HepG2 (cell line): ENCODE data around the gene TTC28. TPM values are rescaled to one million over a fixed set of nuclear protein-coding genes. Genes with fewer than 3 reads are reported as not detected.

Experiments used
- ATAC-seq: fragments of 200-7000 bp; cut with Tn5 transposase; 3 replicates; pipeline ENCODE4 v1.9.1; 2020; ENCODE audit warnings: mild to moderate bottlenecking, moderate library complexity
- BruUV-seq: library from RNA; stranded (reverse); fragments of 400-500 nt; replicated peaks from 2 replicates; lab custom pipeline; 2021; lab: Mats Ljungman, UMichigan
- CTCF ChIA-PET: fragments of 300-600 bp; formaldehyde crosslinking; extraction: SDS; loops from one replicate; lab custom pipeline; 2021; ENCODE audit warnings: low total read pairs, inconsistent platforms, low intra/inter-chr PET ratio; lab: Yijun Ruan, JAX
- POLR2A ChIA-PET: fragments of 350-600 bp; sonication (Branson Sonifier 250); formaldehyde crosslinking; loops from one replicate; lab custom pipeline; 2020; ENCODE audit warnings: antibody characterized with exemption, inconsistent platforms; lab: Yijun Ruan, JAX
- DNase-seq: peaks from one replicate; pipeline ENCODE4 v3.0.0-alpha.2; 2015; ENCODE audit warnings: low spot score
- FAIRE-seq: peaks from 3 replicates; lab custom pipeline; 2011; peaks lifted over from hg19 to GRCh38; lab: Jason Lieb, UNC
- H2AFZ ChIP-seq: one replicate; pipeline ENCODE4 v1.6.1; 2011; ENCODE audit warnings: low read length, inconsistent platforms
- H3K27ac ChIP-seq: fragments of 300-600 bp; 3 replicates; pipeline ENCODE4 v1.8.0; 2011; ENCODE audit warnings: mixed run types, mild to moderate bottlenecking, mixed read lengths, low read length, inconsistent platforms; ENCODE audit not compliant: insufficient read depth; ENCODE audit errors: extremely low read length
- H3K27me3 ChIP-seq, 2 experiments: fragments of 200-600 bp in 1 of 2; 2 replicates in 1 of 2; 3 replicates in 1 of 2; pipeline versions ENCODE4 v1.6.0 to v1.8.0; 2011; ENCODE audit warnings: low read length in 2 of 2, mild to moderate bottlenecking in 2 of 2, moderate library complexity in 2 of 2, inconsistent platforms in 1 of 2; ENCODE audit not compliant: insufficient read depth in 2 of 2, control insufficient read depth in 1 of 2
- H3K36me3 ChIP-seq, 2 experiments: fragments of 200-600 bp in 1 of 2; replicated peaks in 1 of 2; 2 replicates in 1 of 2; 3 replicates in 1 of 2; pipeline versions ENCODE4 v1.5.1 to v1.8.0; 2011; ENCODE audit warnings: low read length in 2 of 2, inconsistent platforms in 1 of 2; ENCODE audit not compliant: insufficient read depth in 2 of 2, control insufficient read depth in 1 of 2
- H3K4me1 ChIP-seq: 2 replicates; pipeline ENCODE4 v1.5.1; 2012; ENCODE audit warnings: low read length, inconsistent platforms; ENCODE audit not compliant: insufficient read depth
- H3K4me2 ChIP-seq: 2 replicates; pipeline ENCODE4 v1.6.0; 2011; ENCODE audit warnings: low read depth, low read length, inconsistent platforms
- H3K4me3 ChIP-seq, 3 experiments: fragments of 200-600 bp in 1 of 3; sonication (generic), shearing (Covaris generic) in 1 of 3; replicated peaks in 1 of 3; 2 replicates each; pipeline ENCODE4 v1.5.1; 2011 to 2016; ENCODE audit warnings: low read length in 3 of 3, inconsistent platforms in 2 of 3, low read depth in 2 of 3, mild to moderate bottlenecking in 2 of 3, control low read depth in 1 of 3, mixed read lengths in 1 of 3; ENCODE audit not compliant: insufficient read depth in 1 of 3
- H3K79me2 ChIP-seq: one replicate; pipeline ENCODE4 v1.6.1; 2011; ENCODE audit warnings: low read length, inconsistent platforms; ENCODE audit not compliant: insufficient read depth
- H3K9ac ChIP-seq: 2 replicates; pipeline ENCODE4 v1.6.0; 2011; ENCODE audit warnings: mild to moderate bottlenecking, low read depth, low read length, inconsistent platforms; ENCODE audit not compliant: insufficient read depth
- H3K9me3 ChIP-seq: 2 replicates; pipeline ENCODE4 v1.5.1; 2012; ENCODE audit warnings: mild to moderate bottlenecking, low read length
- H4K20me1 ChIP-seq: 2 replicates; pipeline ENCODE4 v1.6.0; 2011; ENCODE audit warnings: inconsistent platforms, mild to moderate bottlenecking, low read length, moderate library complexity; ENCODE audit not compliant: insufficient read depth
- ARNT2 ChIP-seq: sonication (generic); formaldehyde crosslinking; IDR thresholded peaks from 2 replicates; pipeline ENCODE4 v1.8.0; 2022; ENCODE audit warnings: mild to moderate bottlenecking, low read depth, missing genetic modification reagents, moderate library complexity
- ATAD3A ChIP-seq: sonication (generic); formaldehyde crosslinking; IDR thresholded peaks from 2 replicates; pipeline ENCODE4 v1.4.0; 2020; ENCODE audit warnings: missing genetic modification reagents
- ATF5 ChIP-seq: sonication (generic); formaldehyde crosslinking; IDR thresholded peaks from 2 replicates; pipeline ENCODE4 v1.4.0; 2020; ENCODE audit warnings: mild to moderate bottlenecking, low read depth, missing genetic modification reagents
- ATRX ChIP-seq: sonication (generic); formaldehyde crosslinking; IDR thresholded peaks from 2 replicates; pipeline ENCODE4 v1.4.0; 2020; ENCODE audit warnings: missing genetic modification reagents, borderline replicate concordance
- MTERF4 ChIP-seq: sonication (generic); formaldehyde crosslinking; IDR thresholded peaks from 2 replicates; pipeline ENCODE4 v1.8.0; 2023; ENCODE audit warnings: mild to moderate bottlenecking, missing genetic modification reagents
- PLSCR1 ChIP-seq: sonication (generic); formaldehyde crosslinking; IDR thresholded peaks from 2 replicates; pipeline ENCODE4 v1.5.0; 2020; ENCODE audit warnings: missing genetic modification reagents, mild to moderate bottlenecking, borderline replicate concordance
- PRDM4 ChIP-seq: sonication (generic); formaldehyde crosslinking; IDR thresholded peaks from 2 replicates; pipeline ENCODE4 v1.9.0; 2021; ENCODE audit warnings: missing genetic modification reagents, borderline replicate concordance
- SNAPC2 ChIP-seq: sonication (generic); formaldehyde crosslinking; IDR thresholded peaks from 2 replicates; pipeline ENCODE4 v1.8.1; 2022; ENCODE audit warnings: mild to moderate bottlenecking, missing genetic modification reagents
- SP4 ChIP-seq: sonication (generic); formaldehyde crosslinking; IDR thresholded peaks from 2 replicates; pipeline ENCODE4 v1.8.1; 2023; ENCODE audit warnings: mild to moderate bottlenecking, missing genetic modification reagents
- TRIM24 ChIP-seq: sonication (generic); formaldehyde crosslinking; IDR thresholded peaks from 2 replicates; pipeline ENCODE4 v1.8.0; 2022; ENCODE audit warnings: mild to moderate bottlenecking, missing genetic modification reagents
- XBP1 ChIP-seq: sonication (generic); formaldehyde crosslinking; IDR thresholded peaks from 2 replicates; pipeline ENCODE4 v1.5.0; 2020; ENCODE audit warnings: missing genetic modification reagents
- ZBTB2 ChIP-seq: sonication (generic); formaldehyde crosslinking; IDR thresholded peaks from 2 replicates; pipeline ENCODE4 v1.8.0; 2022; ENCODE audit warnings: low read depth, missing genetic modification reagents
- ZKSCAN5 ChIP-seq: sonication (generic); formaldehyde crosslinking; IDR thresholded peaks from 2 replicates; pipeline ENCODE4 v1.5.1; 2020; ENCODE audit warnings: mild to moderate bottlenecking, missing genetic modification reagents
- ZNF275 ChIP-seq: sonication (generic); formaldehyde crosslinking; IDR thresholded peaks from 2 replicates; pipeline ENCODE4 v1.8.0; 2022; ENCODE audit warnings: missing genetic modification reagents, mild to moderate bottlenecking, inconsistent platforms, borderline replicate concordance
- ZNF430 ChIP-seq: sonication (generic); formaldehyde crosslinking; IDR thresholded peaks from 2 replicates; pipeline ENCODE4 v1.9.0; 2021; ENCODE audit warnings: mild to moderate bottlenecking, missing genetic modification reagents
- ZNF513 ChIP-seq: sonication (generic); formaldehyde crosslinking; conservative IDR thresholded peaks from 2 replicates; pipeline ENCODE4 v1.5.0; 2020; ENCODE audit warnings: missing genetic modification reagents
- WGBS: methylation state at CpG from one replicate; pipeline ENCODE4 v1.1.6; 2017; ENCODE audit warnings: low lambda C conversion rate; 5-methylcytosine and 5-hydroxymethylcytosine counted together
- in situ Hi-C: cut with HindIII; loops from 2 replicates; pipeline ENCODE4 v1.10.0; 2017; ENCODE audit warnings: low pct_unique_long_range_greater_than_20kb; ENCODE audit not compliant: extremely low pct_ligation_motif_present
- intact Hi-C: fragments of 100-400 bp; cut with micrococcal nuclease; formaldehyde crosslinking; loops from one replicate; pipeline ENCODE4 v1.10.0; 2022; ENCODE audit not compliant: unreplicated experiment
- polyA plus RNA-seq, 8 experiments: library from polyadenylated mRNA; depleted of rRNA in 3 of 8; stranded (reverse) in 7 of 8; unstranded in 1 of 8; fragments of >200 nt; fragmentation: Illumina TruSeq in 4 of 8; extraction: Trizol in 4 of 8; gene quantifications; 2 replicates each; pipeline versions ENCODE4 v1.2.1 to v1.2.3, GENCODE V29; 2011 to 2016; ENCODE audit warnings: low read depth in 4 of 8, missing spikeins in 1 of 8, mixed read lengths in 1 of 8; ENCODE audit not compliant: insufficient read depth in 1 of 8
- total RNA-seq, 5 experiments: library from RNA; depleted of rRNA; stranded (reverse); fragments of >200 nt; fragmentation: Illumina TruSeq; extraction: Trizol; gene quantifications; 2 replicates each; pipeline ENCODE4 v1.2.3, GENCODE V29; 2016; ENCODE audit warnings: low read depth in 1 of 5

The TTC28 gene
- total and polyA plus RNA-seq, 2 of the 13 experiments (the other 11 are each of a cell fraction or from before 2014, with no cell fraction given), result 4.2 to 13.1 TPM

- H4K20me1 ChIP-seq, result no peaks in the 10 kb centered on the region
- H3K9me3 ChIP-seq, result no peaks in the 10 kb centered on the region
- H3K4me1 ChIP-seq, result peaks cover 10% of the 10 kb centered on the region
- ChIA-PET POLR2A (no interaction called here), CTCF (no interaction called here)
- ATAC-seq, result no peak
- DNase-seq, result no peak
- intact Hi-C loops (no loop called here), in situ Hi-C loops (no loop called here)
- H3K27me3 ChIP-seq, result no peaks in the 10 kb centered on the region
- no TSS peak for BruUV-seq
- H3K4me2 ChIP-seq, result no peak overlapping the region
- 94% methylated on average over 2 of the region's 2 CpGs for WGBS
- H3K9ac ChIP-seq, result no peak overlapping the region
- H3K4me3 ChIP-seq, result no peak overlapping the region
- H2AFZ ChIP-seq, result no peak overlapping the region
- FAIRE-seq, result no peak
- no peaks in the 10 kb centered on the region for H3K79me2 ChIP-seq
- no peak overlapping the region for H3K27ac ChIP-seq
- H3K36me3 ChIP-seq, result no peaks in the 10 kb centered on the region
- no peak for TF ChIP-seq PLSCR1 (CRISPR knock-in tag)
- no peak for TF ChIP-seq ATAD3A (CRISPR knock-in tag)
- TF ChIP-seq ZKSCAN5 (CRISPR knock-in tag), result no peak
- TF ChIP-seq ARNT2 (CRISPR knock-in tag), result no peak
- TF ChIP-seq SNAPC2 (CRISPR knock-in tag), result no peak
- no peak for TF ChIP-seq TRIM24
- no peak for TF ChIP-seq ZBTB2 (CRISPR knock-in tag)
- TF ChIP-seq SP4 (CRISPR knock-in tag), result no peak
- no peak for TF ChIP-seq MTERF4 (CRISPR knock-in tag)
- no peak for TF ChIP-seq ATF5 (CRISPR knock-in tag)
- no peak for TF ChIP-seq XBP1 (CRISPR knock-in tag)
- TF ChIP-seq ZNF513, result no peak
- no peak for TF ChIP-seq ATRX (CRISPR knock-in tag)
- no peak for TF ChIP-seq ZNF275 (CRISPR knock-in tag)
- no peak for TF ChIP-seq ZNF430 (CRISPR knock-in tag)
- no peak for TF ChIP-seq PRDM4
These were observed 267.5 kb downstream of the TTC28 start for GRCh38 chr22:28412109-28412508.
